Loucy (cell line): ENCODE measurements around the gene ATG4B.
A peak's percentile ranks its signal among the peaks of the same experiment; 100 is the strongest.

Experiments used
- H2AFZ ChIP-seq: fragments of 200-600 bp; sonication (generic); 2 replicates; pipeline ENCODE4 v1.6.0; 2016; ENCODE audit warnings: antibody characterized with exemption, mild to moderate bottlenecking, low read length, moderate library complexity
- H3F3A ChIP-seq: fragments of 200-600 bp; 2 replicates; pipeline ENCODE4 v1.6.0; 2016; ENCODE audit warnings: antibody characterized with exemption, low read depth, mild to moderate bottlenecking
- H3K27me3 ChIP-seq: fragments of 200-600 bp; sonication (generic); 2 replicates; pipeline ENCODE4 v1.6.1; 2014; ENCODE audit warnings: low read length, mild to moderate bottlenecking; ENCODE audit not compliant: insufficient read depth, poor library complexity, severe bottlenecking
- H3K36me3 ChIP-seq: fragments of 200-600 bp; sonication (generic); 2 replicates; pipeline ENCODE4 v1.6.1; 2016; ENCODE audit warnings: low read length; ENCODE audit not compliant: insufficient read depth
- H3K4me1 ChIP-seq: fragments of 200-600 bp; sonication (generic); 2 replicates; pipeline ENCODE4 v1.5.1; 2014; ENCODE audit warnings: low read length, mild to moderate bottlenecking; ENCODE audit not compliant: insufficient read depth, poor library complexity, severe bottlenecking
- H3K4me2 ChIP-seq: fragments of 200-600 bp; sonication (generic); 2 replicates; pipeline ENCODE4 v1.6.0; 2014; ENCODE audit warnings: antibody characterized with exemption, low read length, low read depth, mild to moderate bottlenecking; ENCODE audit not compliant: poor library complexity, severe bottlenecking
- H3K4me3 ChIP-seq: fragments of 200-600 bp; sonication (generic); 2 replicates; pipeline ENCODE4 v1.5.1; 2014; ENCODE audit warnings: low read length, mild to moderate bottlenecking, mixed read lengths; ENCODE audit not compliant: poor library complexity, severe bottlenecking
- H3K79me2 ChIP-seq: fragments of 200-600 bp; sonication (generic); 2 replicates; pipeline ENCODE4 v1.6.1; 2014; ENCODE audit warnings: low read length; ENCODE audit not compliant: insufficient read depth
- H3K9ac ChIP-seq: fragments of 200-600 bp; sonication (generic); 2 replicates; pipeline ENCODE4 v1.6.0; 2014; ENCODE audit warnings: mild to moderate bottlenecking, low read depth, low read length, moderate library complexity; ENCODE audit not compliant: poor library complexity, severe bottlenecking
- H3K9me2 ChIP-seq: fragments of 200-600 bp; sonication (generic); replicated peaks from 2 replicates; pipeline ENCODE4 v1.6.1; 2016; ENCODE audit warnings: low read depth, low read length, mixed read lengths
- H3K9me3 ChIP-seq: fragments of 200-600 bp; sonication (generic); 2 replicates; pipeline ENCODE4 v1.6.1; 2014; ENCODE audit warnings: mild to moderate bottlenecking, antibody characterized with exemption, low read length, low read depth; ENCODE audit not compliant: insufficient read depth
- H4K20me1 ChIP-seq: fragments of 200-600 bp; sonication (generic); 2 replicates; pipeline ENCODE4 v1.6.0; 2014; ENCODE audit warnings: antibody characterized with exemption, low read length, mild to moderate bottlenecking; ENCODE audit not compliant: insufficient read depth, poor library complexity, severe bottlenecking
- CTCF ChIP-seq: fragments of 200-600 bp; sonication (generic); conservative IDR thresholded peaks from 2 replicates; pipeline ENCODE4 v1.5.1; 2014; ENCODE audit warnings: mild to moderate bottlenecking, antibody characterized with exemption, low read length
- EZH2phosphoT487 ChIP-seq: fragments of 200-600 bp; IDR thresholded peaks from 2 replicates; pipeline ENCODE4 v1.6.1; 2018; ENCODE audit warnings: antibody characterized with exemption, mild to moderate bottlenecking, moderate library complexity, borderline replicate concordance

The ATG4B gene

GRCh38 chr2:241689306-241689705 is 51.8 kb downstream of the ATG4B start:
- Histone ChIP-seq H3K4me3 (peak overlapping the region; percentile 3), H3F3A (no peaks in the 10 kb centered on the region), H3K9me2 (no peaks in the 10 kb centered on the region), H2AFZ (no peak overlapping the region), H3K4me1 (peaks cover 19% of the 10 kb centered on the region), H3K9ac (peak overlapping the region; percentile 34), H3K27me3 (no peaks in the 10 kb centered on the region), H3K4me2 (peak overlapping the region; percentile 97), H3K79me2 (peaks cover 57% of the 10 kb centered on the region), H4K20me1 (peaks cover 6% of the 10 kb centered on the region), H3K9me3 (no peaks in the 10 kb centered on the region), H3K36me3 (peaks cover 1% of the 10 kb centered on the region; the same call in 1 of the 2 replicates)
- no peak for TF ChIP-seq EZH2phosphoT487
- TF ChIP-seq CTCF, result no peak

- Histone ChIP-seq H3K9me2 (no peaks in the 10 kb centered on the region), H3K4me1 (peaks cover 19% of the 10 kb centered on the region), H2AFZ (no peak overlapping the region), H3K4me3 (no peak overlapping the region), H3F3A (no peaks in the 10 kb centered on the region), H3K4me2 (peak overlapping the region; percentile 97), H3K27me3 (no peaks in the 10 kb centered on the region), H3K36me3 (no peaks in the 10 kb centered on the region), H3K79me2 (peaks cover 49% of the 10 kb centered on the region), H4K20me1 (peaks cover 6% of the 10 kb centered on the region), H3K9me3 (no peaks in the 10 kb centered on the region), H3K9ac (peak overlapping the region; percentile 36)
- no peak for TF ChIP-seq EZH2phosphoT487
- no peak for TF ChIP-seq CTCF
Observed at GRCh38 chr2:241690202-241690717, 52.8 kb downstream of the ATG4B start.

GRCh38 chr2:241692448-241692847 is 55.0 kb downstream of the ATG4B start:
- Histone ChIP-seq H3K27me3 (no peaks in the 10 kb centered on the region), H3F3A (no peaks in the 10 kb centered on the region), H3K9me3 (no peaks in the 10 kb centered on the region), H4K20me1 (peaks cover 6% of the 10 kb centered on the region), H3K4me3 (no peak overlapping the region), H3K79me2 (peaks cover 30% of the 10 kb centered on the region), H2AFZ (no peak overlapping the region), H3K9me2 (no peaks in the 10 kb centered on the region), H3K36me3 (no peaks in the 10 kb centered on the region), H3K4me1 (peaks cover 14% of the 10 kb centered on the region), H3K9ac (no peak overlapping the region), H3K4me2 (no peak overlapping the region)
- TF ChIP-seq EZH2phosphoT487 (no peak), CTCF (no peak)
